HCT116 (cell line): Measurements from ENCODE around the gene FNBP1. TPM values are rescaled to one million over a fixed set of nuclear protein-coding genes. Genes with fewer than 3 reads are reported as not detected.

Experiments
- ATAC-seq: fragments of 200-7000 bp; cut with Tn5 transposase; 2 replicates; pipeline ENCODE4 v1.9.1; 2020; ENCODE audit warnings: mild to moderate bottlenecking, moderate library complexity
- BruUV-seq: library from RNA; stranded (reverse); fragments of 400-500 nt; replicated peaks from 2 replicates; lab custom pipeline; 2021; lab: Mats Ljungman, UMichigan
- CTCF ChIA-PET: fragments of 300-600 bp; sonication (Branson Sonifier 250); formaldehyde crosslinking; loops from one replicate; lab custom pipeline; 2021; ENCODE audit warnings: antibody characterized with exemption; lab: Charles Lee
- POLR2A ChIA-PET: fragments of 300-600, 350-600 bp; sonication (Branson Sonifier 250); formaldehyde crosslinking; loops from one replicate; lab custom pipeline; 2021; ENCODE audit warnings: antibody characterized with exemption; lab: Charles Lee
- RAD21 ChIA-PET, 2 experiments: fragments of 300-600 bp; sonication (Branson Sonifier 250); formaldehyde crosslinking; loops; one replicate each; lab custom pipeline; 2023; ENCODE audit warnings: low total read pairs in 2 of 2; ENCODE audit not compliant: uncharacterized antibody in 2 of 2, unreplicated experiment in 2 of 2, low non-redundant PET in 1 of 2; lab: Charles Lee
- DNase-seq: peaks from one replicate; pipeline ENCODE4 v3.0.0-alpha.2; 2010; ENCODE audit warnings: low read depth, low spot score
- H2AFZ ChIP-seq: fragments of 200-600 bp; shearing (Covaris generic), sonication (generic); 2 replicates; pipeline ENCODE4 v1.6.1; 2017; ENCODE audit warnings: low read depth, mixed run types, mixed read lengths, antibody characterized with exemption, low read length; ENCODE audit not compliant: poor library complexity, severe bottlenecking
- H3K27ac ChIP-seq: 2 replicates; pipeline ENCODE4 v1.5.1; 2012; ENCODE audit warnings: low read depth, low read length
- H3K27me3 ChIP-seq: fragments of 200-600 bp; sonication (generic); 2 replicates; pipeline ENCODE4 v1.6.1; 2016; ENCODE audit warnings: mixed run types, low read length, mixed read lengths; ENCODE audit not compliant: insufficient read depth
- H3K36me3 ChIP-seq, 2 experiments: fragments of 200-500 bp in 1 of 2; fragments of 200-600 bp in 1 of 2; sonication (Bioruptor generic) in 1 of 2; sonication (generic) in 1 of 2; 2 replicates each; pipeline versions ENCODE4 v1.5.1 to v1.6.1; 2014 to 2016; ENCODE audit warnings: low read length in 2 of 2, inconsistent platforms in 1 of 2, mixed read lengths in 1 of 2, mixed run types in 1 of 2; ENCODE audit not compliant: insufficient read depth in 2 of 2, control insufficient read depth in 1 of 2
- H3K4me1 ChIP-seq, 2 experiments: fragments of 200-600 bp in 1 of 2; sonication (generic) in 1 of 2; 2 replicates each; pipeline versions ENCODE4 v1.5.1 to v1.6.1; 2012 to 2017; ENCODE audit warnings: low read length in 2 of 2, inconsistent platforms in 1 of 2, mild to moderate bottlenecking in 1 of 2, mixed read lengths in 1 of 2, mixed run types in 1 of 2, moderate library complexity in 1 of 2; ENCODE audit not compliant: insufficient read depth in 2 of 2, control insufficient read depth in 1 of 2
- H3K4me2 ChIP-seq: fragments of 200-600 bp; sonication (generic); 2 replicates; pipeline ENCODE4 v1.6.1; 2017; ENCODE audit warnings: mixed run types, low read length, mixed read lengths
- H3K4me3 ChIP-seq, 2 experiments: fragments of 200-600 bp in 1 of 2; sonication (generic) in 1 of 2; replicated peaks in 1 of 2; 2 replicates each; pipeline ENCODE4 v1.5.1; 2011 to 2016; ENCODE audit warnings: low read length in 2 of 2, control low read depth in 1 of 2, low read depth in 1 of 2, mild to moderate bottlenecking in 1 of 2, mixed read lengths in 1 of 2, mixed run types in 1 of 2
- H3K79me2 ChIP-seq: fragments of 200-600 bp; sonication (generic); 2 replicates; pipeline ENCODE4 v1.6.1; 2017; ENCODE audit warnings: mild to moderate bottlenecking, mixed run types, low read length, moderate library complexity, mixed read lengths; ENCODE audit not compliant: insufficient read depth
- H3K9ac ChIP-seq: fragments of 200-600 bp; sonication (generic); 2 replicates; pipeline ENCODE4 v1.6.1; 2016; ENCODE audit warnings: low read length, mixed read lengths
- H3K9me2 ChIP-seq: fragments of 200-600 bp; sonication (generic), shearing (Covaris generic); 2 replicates; pipeline ENCODE4 v1.6.1; 2017; ENCODE audit warnings: mixed run types, mild to moderate bottlenecking, moderate library complexity; ENCODE audit not compliant: insufficient read depth
- H3K9me3 ChIP-seq, 2 experiments: fragments of 200-500 bp in 1 of 2; fragments of 200-600 bp in 1 of 2; sonication (Bioruptor generic) in 1 of 2; sonication (generic) in 1 of 2; 2 replicates each; pipeline ENCODE4 v1.6.1; 2014 to 2017; ENCODE audit warnings: low read length in 2 of 2, mixed read lengths in 2 of 2, inconsistent platforms in 1 of 2, low read depth in 1 of 2, mild to moderate bottlenecking in 1 of 2, mixed run types in 1 of 2, moderate library complexity in 1 of 2; ENCODE audit not compliant: control insufficient read depth in 1 of 2, insufficient read depth in 1 of 2
- H4K20me1 ChIP-seq: fragments of 200-600 bp; sonication (generic), shearing (Covaris generic); 2 replicates; pipeline ENCODE4 v1.6.1; 2017; ENCODE audit warnings: mixed run types, mild to moderate bottlenecking, moderate library complexity; ENCODE audit not compliant: insufficient read depth
- CBX3 ChIP-seq: IDR thresholded peaks from 2 replicates; pipeline ENCODE4 v1.6.1; 2012; ENCODE audit warnings: low read depth
- CEBPB ChIP-seq: IDR thresholded peaks from 2 replicates; pipeline ENCODE4 v1.6.1; 2012; ENCODE audit warnings: low read depth
- CTCF ChIP-seq, 3 experiments: fragments of 200-600 bp in 1 of 3; sonication (generic) in 1 of 3; IDR thresholded peaks in 2 of 3; conservative IDR thresholded peaks in 1 of 3; 2 replicates each; pipeline ENCODE4 v1.5.1; 2012 to 2017; ENCODE audit warnings: low read depth in 2 of 3, low read length in 2 of 3, antibody characterized with exemption in 1 of 3, borderline replicate concordance in 1 of 3, control low read depth in 1 of 3, mild to moderate bottlenecking in 1 of 3, mixed read lengths in 1 of 3, mixed run types in 1 of 3, moderate library complexity in 1 of 3; ENCODE audit not compliant: insufficient read depth in 1 of 3
- EGR1 ChIP-seq: IDR thresholded peaks from 2 replicates; pipeline ENCODE4 v1.6.1; 2012; ENCODE audit warnings: low read depth
- EZH2 ChIP-seq: fragments of 200-600 bp; sonication (generic); IDR thresholded peaks from 2 replicates; pipeline ENCODE4 v1.6.1; 2017; ENCODE audit warnings: antibody characterized with exemption, mixed run types
- EZH2phosphoT487 ChIP-seq: fragments of 200-600 bp; IDR thresholded peaks from 2 replicates; pipeline ENCODE4 v1.6.1; 2018; ENCODE audit warnings: antibody characterized with exemption, borderline replicate concordance
- FOSL1 ChIP-seq: IDR thresholded peaks from 2 replicates; pipeline ENCODE4 v1.6.1; 2012; ENCODE audit warnings: low read depth
- JUND ChIP-seq: IDR thresholded peaks from 2 replicates; pipeline ENCODE4 v1.6.1; 2012
- MAX ChIP-seq: IDR thresholded peaks from 2 replicates; pipeline ENCODE4 v1.6.1; 2012
- POLR2A ChIP-seq: IDR thresholded peaks from 2 replicates; pipeline ENCODE4 v1.7.0; 2011; ENCODE audit warnings: borderline replicate concordance; ENCODE audit not compliant: insufficient read depth, insufficient read length; ENCODE audit errors: extremely low read depth
- POLR2AphosphoS5 ChIP-seq: IDR thresholded peaks from 2 replicates; pipeline ENCODE4 v1.6.1; 2011; ENCODE audit warnings: mild to moderate bottlenecking, low read depth, low read length, moderate library complexity
- RAD21 ChIP-seq: IDR thresholded peaks from 2 replicates; pipeline ENCODE4 v1.6.1; 2012; ENCODE audit warnings: low read depth, mild to moderate bottlenecking
- REST ChIP-seq: IDR thresholded peaks from 2 replicates; pipeline ENCODE4 v1.6.1; 2012; ENCODE audit warnings: low read depth
- SIN3A ChIP-seq: IDR thresholded peaks from 2 replicates; pipeline ENCODE4 v1.6.1; 2012; ENCODE audit warnings: low read depth
- SRF ChIP-seq: IDR thresholded peaks from 2 replicates; pipeline ENCODE4 v1.6.1; 2012; ENCODE audit warnings: low read depth
- YY1 ChIP-seq: IDR thresholded peaks from 2 replicates; pipeline ENCODE4 v1.6.1; 2011; ENCODE audit warnings: low read length, low read depth, moderate library complexity, mild to moderate bottlenecking; ENCODE audit not compliant: insufficient replicate concordance; ENCODE audit errors: extremely low read depth
- ZBTB33 ChIP-seq: IDR thresholded peaks from 2 replicates; pipeline ENCODE4 v1.6.1; 2011; ENCODE audit warnings: mild to moderate bottlenecking, low read length, moderate library complexity; ENCODE audit not compliant: insufficient replicate concordance; ENCODE audit errors: extremely low read depth
- ZNF274 ChIP-seq: fragments of 200-500 bp; sonication (Bioruptor generic); IDR thresholded peaks from 2 replicates; pipeline ENCODE4 v1.6.1; 2014; ENCODE audit warnings: mild to moderate bottlenecking, low read depth, low read length, inconsistent platforms
- intact Hi-C: fragments of 100-400 bp; cut with micrococcal nuclease; formaldehyde crosslinking; loops from 2 replicates; pipeline ENCODE4 v1.10.0; 2022
- total RNA-seq: library from RNA; stranded (reverse); gene quantifications from one replicate; pipeline ENCODE4 v1.2.1, GENCODE V29; 2021; ENCODE audit not compliant: unreplicated experiment

The FNBP1 gene
- total RNA-seq, 1 experiment from 2014 or later = 25.0 TPM

- Histone ChIP-seq H3K27ac (peak overlapping the region; percentile 30; the same call in 1 of the 2 replicates), H3K9me2 (no peaks in the 10 kb centered on the region), H3K4me2 (peak overlapping the region; percentile 56), H3K79me2 (no peaks in the 10 kb centered on the region), H3K27me3 (no peaks in the 10 kb centered on the region), H3K4me3 (no peak overlapping the region; a peak in 1 of 4 replicates), H3K9ac (peak overlapping the region; percentile 44), H3K36me3 (no peaks in the 10 kb centered on the region), H3K4me1 (peaks cover 18 to 31% of the 10 kb centered on the region in 2 experiments), H2AFZ (no peak overlapping the region), H3K9me3 (no peaks in the 10 kb centered on the region), H4K20me1 (no peaks in the 10 kb centered on the region)
- no TSS peak for BruUV-seq
- TF ChIP-seq POLR2A = no peak
- no peak for TF ChIP-seq SRF
- no peak for TF ChIP-seq EGR1
- TF ChIP-seq EZH2phosphoT487 = no peak
- TF ChIP-seq MAX = no peak
- TF ChIP-seq ZNF274 = no peak
- TF ChIP-seq REST = no peak
- TF ChIP-seq CBX3 = no peak
- no peak for TF ChIP-seq FOSL1
- no peak for TF ChIP-seq JUND
- no peak for TF ChIP-seq CTCF (IDR thresholded peaks at IDR 0.05 in 2 of 3, conservative IDR thresholded peaks at IDR 0.05 in 1 of 3; ENCODE audit: borderline replicate concordance in 1 of 3, insufficient read depth in 1 of 3, low read depth in 2 of 3, low read length in 2 of 3)
- TF ChIP-seq YY1 = no peak
- TF ChIP-seq ZBTB33 = no peak
- no peak for TF ChIP-seq SIN3A
- no peak for TF ChIP-seq CEBPB
- no peak for TF ChIP-seq POLR2AphosphoS5
- TF ChIP-seq RAD21 = no peak
- no peak for TF ChIP-seq EZH2
- RAD21 ChIA-PET = interaction anchor here in 1 of 2 experiments (0.7 kb wide), 1 partner anchor 133 kb away, joined by 3 read pairs; the partner anchor contains the start of gene FNBP1
- intact Hi-C loops = no loop called here
- no peak for DNase-seq
- CTCF ChIA-PET = interaction anchor here (0.7 kb wide), 1 partner anchor 904 kb away, joined by 3 read pairs; no protein-coding TSS in a partner anchor
- ATAC-seq = 0 out of 2 replicates have a peak, but pooled peaks have one; percentile 3
- POLR2A ChIA-PET = no interaction called here
Measured at GRCh38 chr9:129909851-129910250, 133.1 kb downstream of the FNBP1 start.
